Cardiac muscle cell (in vitro differentiated cells and primary cell): ENCODE data around the gene PTPRN. TPM values are rescaled to one million over a fixed set of nuclear protein-coding genes. Genes with fewer than 3 reads are reported as not detected.

Experiments used
- DNase-seq, 2 donors: peaks; one replicate each; pipeline versions ENCODE4 v3.0.0 to v3.0.0-alpha.2; 2010 to 2017; ENCODE audit warnings: low read depth in 1 of 2, low spot score in 1 of 2
- H3K27ac ChIP-seq: fragments of 200-600 bp; sonication (generic); 2 replicates; pipeline ENCODE4 v1.5.1; 2016
- H3K27me3 ChIP-seq: fragments of 200-600 bp; sonication (generic); 2 replicates; pipeline ENCODE4 v1.6.0; 2016; ENCODE audit warnings: control low read depth
- H3K36me3 ChIP-seq: fragments of 200-600 bp; sonication (generic); 2 replicates; pipeline ENCODE4 v1.5.1; 2016; ENCODE audit warnings: control low read depth
- H3K4me1 ChIP-seq: fragments of 200-600 bp; sonication (generic); 2 replicates; pipeline ENCODE4 v1.8.1; 2017; ENCODE audit warnings: low read depth, mild to moderate bottlenecking, mixed run types
- H3K4me3 ChIP-seq: fragments of 200-600 bp; sonication (generic); 2 replicates; pipeline ENCODE4 v1.5.1; 2016; ENCODE audit warnings: mild to moderate bottlenecking
- H3K9me3 ChIP-seq: fragments of 200-600 bp; sonication (generic); 2 replicates; pipeline ENCODE4 v1.5.1; 2017; ENCODE audit warnings: low read depth, mild to moderate bottlenecking, control low read depth
- polyA plus RNA-seq: library from polyadenylated mRNA; unstranded; fragments of >200 nt; fragmentation: Nextera tagmentation; extraction: Ambion mirVana; gene quantifications from 2 replicates; pipeline ENCODE4 v1.2.1, GENCODE V29; 2016
- total RNA-seq: library from RNA; depleted of rRNA; stranded (reverse); fragments of >200 nt; gene quantifications from 2 replicates; pipeline ENCODE4 v1.2.3, GENCODE V29; 2016
- TF ChIP-seq, protein P1 (sequence below): IDR thresholded peaks from 2 replicates; pipeline ENCODE4 v1.5.1; 2012; ENCODE audit warnings: low read depth, mild to moderate bottlenecking, low read length

Gene PTPRN
- total and polyA plus RNA-seq, 2 experiments from 2014 or later = 0.36 to 1.4 TPM

GRCh38 chr2:219281588-219281987 is 27.6 kb downstream of the PTPRN start:
- H3K9me3 ChIP-seq = no peaks in the 10 kb centered on the region
- no peaks in the 10 kb centered on the region for H3K27me3 ChIP-seq
- H3K4me1 ChIP-seq = peaks cover 11% of the 10 kb centered on the region
- H3K4me3 ChIP-seq = no peak overlapping the region
- DNase-seq = no peak
- no peak overlapping the region for H3K27ac ChIP-seq
- TF ChIP-seq, protein P1, sequence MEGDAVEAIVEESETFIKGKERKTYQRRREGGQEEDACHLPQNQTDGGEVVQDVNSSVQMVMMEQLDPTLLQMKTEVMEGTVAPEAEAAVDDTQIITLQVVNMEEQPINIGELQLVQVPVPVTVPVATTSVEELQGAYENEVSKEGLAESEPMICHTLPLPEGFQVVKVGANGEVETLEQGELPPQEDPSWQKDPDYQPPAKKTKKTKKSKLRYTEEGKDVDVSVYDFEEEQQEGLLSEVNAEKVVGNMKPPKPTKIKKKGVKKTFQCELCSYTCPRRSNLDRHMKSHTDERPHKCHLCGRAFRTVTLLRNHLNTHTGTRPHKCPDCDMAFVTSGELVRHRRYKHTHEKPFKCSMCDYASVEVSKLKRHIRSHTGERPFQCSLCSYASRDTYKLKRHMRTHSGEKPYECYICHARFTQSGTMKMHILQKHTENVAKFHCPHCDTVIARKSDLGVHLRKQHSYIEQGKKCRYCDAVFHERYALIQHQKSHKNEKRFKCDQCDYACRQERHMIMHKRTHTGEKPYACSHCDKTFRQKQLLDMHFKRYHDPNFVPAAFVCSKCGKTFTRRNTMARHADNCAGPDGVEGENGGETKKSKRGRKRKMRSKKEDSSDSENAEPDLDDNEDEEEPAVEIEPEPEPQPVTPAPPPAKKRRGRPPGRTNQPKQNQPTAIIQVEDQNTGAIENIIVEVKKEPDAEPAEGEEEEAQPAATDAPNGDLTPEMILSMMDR = no peak
- peaks cover 20% of the 10 kb centered on the region for H3K36me3 ChIP-seq

DNA sequence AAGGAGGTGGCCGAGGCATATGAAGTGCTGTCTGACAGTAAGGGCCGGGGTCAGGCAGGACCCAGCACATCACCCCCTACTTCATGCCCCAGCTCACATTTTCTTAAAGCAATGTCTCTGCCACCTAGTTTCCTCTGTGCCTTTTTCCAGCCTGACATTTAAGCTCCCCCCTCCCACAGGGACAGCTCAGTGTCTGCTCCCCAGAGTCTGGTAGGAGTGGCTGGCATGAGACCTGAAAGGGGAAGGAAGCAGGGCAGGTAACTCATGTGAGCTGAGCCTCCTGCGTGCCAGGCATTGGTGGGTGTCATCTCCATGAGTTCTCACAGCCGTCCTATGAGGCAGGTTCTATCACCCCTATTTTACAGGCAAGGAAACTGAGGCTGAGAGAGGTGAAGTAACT is 28.6 kb downstream of the PTPRN start:
- Histone ChIP-seq H3K4me1 (peaks cover 11% of the 10 kb centered on the region), H3K27ac (no peak overlapping the region), H3K9me3 (no peaks in the 10 kb centered on the region), H3K27me3 (no peaks in the 10 kb centered on the region), H3K4me3 (no peak overlapping the region), H3K36me3 (peaks cover 20% of the 10 kb centered on the region)
- DNase-seq = no peak
- TF ChIP-seq, protein P1 = no peak

DNA sequence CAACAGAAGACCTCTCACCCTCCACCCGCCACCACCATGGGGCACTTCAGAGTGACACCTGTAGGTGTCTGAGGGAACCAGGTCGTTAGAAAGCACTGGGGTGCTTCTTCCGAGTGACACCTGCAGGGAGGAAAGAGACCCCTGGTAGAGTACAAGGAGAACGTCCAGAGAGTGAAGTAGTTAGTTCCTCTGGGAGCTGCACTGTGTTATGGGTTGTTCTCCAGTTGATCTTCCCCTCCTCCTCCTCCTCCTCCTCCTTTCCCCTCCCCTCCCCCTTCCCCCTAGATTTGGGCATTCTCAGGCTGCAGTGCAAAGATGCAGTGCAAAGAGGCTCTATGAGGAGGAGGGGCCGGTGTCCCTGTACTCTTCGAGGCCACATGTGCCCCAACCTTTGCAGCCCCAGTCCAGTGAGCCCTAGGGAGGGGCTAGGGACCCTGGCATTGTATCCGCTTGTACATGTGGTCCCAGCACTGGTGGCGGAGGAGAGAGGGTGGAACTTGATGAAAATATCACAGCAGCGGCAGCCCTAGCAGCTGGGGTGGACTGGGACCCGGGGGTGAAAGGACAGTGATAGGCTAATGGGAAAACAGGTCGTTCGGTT is 29.2 kb downstream of the PTPRN start:
- no peak for DNase-seq
- H3K4me1 ChIP-seq = peaks cover 11% of the 10 kb centered on the region
- peak overlapping the region; percentile 97 for H3K27ac ChIP-seq
- peaks cover 20% of the 10 kb centered on the region for H3K36me3 ChIP-seq
- H3K4me3 ChIP-seq = peak overlapping the region; percentile 76
- H3K27me3 ChIP-seq = no peaks in the 10 kb centered on the region
- TF ChIP-seq, protein P1 = no peak
- H3K9me3 ChIP-seq = no peaks in the 10 kb centered on the region

- Histone ChIP-seq H3K27ac (peak within 1 kb of the TSS; percentile 97), H3K4me3 (peak within 1 kb of the TSS; percentile 76), H3K9me3 (no peaks in the 10 kb centered on the region), H3K36me3 (peaks cover 13% of the 10 kb centered on the region), H3K4me1 (peaks cover 13% of the 10 kb centered on the region), H3K27me3 (no peaks in the 10 kb centered on the region)
- TF ChIP-seq, protein P1 = peak; percentile 22
- DNase-seq = peak; percentile 99 to 100
Measured at GRCh38 chr2:219279151-219279915, 29.9 kb downstream of the PTPRN start, which contains the start of gene DNAJB2. TSS of gene DNAJB2 (plus strand) at chr2:219279366. CDS start at chr2:219279834, 468 bp downstream.

- Histone ChIP-seq H3K9me3 (no peaks in the 10 kb centered on the region), H3K4me1 (peaks cover 16% of the 10 kb centered on the region), H3K4me3 (peak overlapping the region; percentile 76), H3K36me3 (peaks cover 13% of the 10 kb centered on the region), H3K27me3 (no peaks in the 10 kb centered on the region), H3K27ac (peak overlapping the region; percentile 97)
- DNase-seq = no peak
- TF ChIP-seq, protein P1 = no peak
Measured at GRCh38 chr2:219278655-219279150, 30.5 kb downstream of the PTPRN start.
